Measurements from ENCODE around the gene SACS. TPM values are rescaled to one million over a fixed set of nuclear protein-coding genes. Genes with fewer than 3 reads are reported as not detected.

The SACS gene
- total and polyA plus RNA-seq, 2 of the 4 experiments (the other 2 are of a cell fraction) = 14.7 to 121 TPM

DNA sequence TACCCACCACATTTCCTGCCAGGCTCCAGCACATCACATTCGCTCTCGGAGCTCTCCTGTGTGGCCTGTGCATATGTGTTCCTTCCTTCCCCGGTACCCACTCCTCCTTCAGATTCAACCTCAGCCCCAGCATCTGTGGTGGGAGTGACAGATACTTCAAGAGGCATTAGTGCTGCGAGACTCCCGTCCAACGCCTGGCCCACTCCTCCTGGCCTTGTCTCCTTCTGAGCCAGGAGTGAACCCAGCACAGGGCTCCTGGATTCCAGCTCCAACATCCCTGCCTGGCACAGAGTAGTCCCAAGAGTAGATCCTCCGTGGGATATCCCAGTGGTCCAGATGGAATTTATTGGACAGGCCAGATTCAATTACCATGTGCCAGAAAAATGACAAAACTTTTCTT lies 55.9 kb downstream of the SACS start (continued):
- TF ChIP-seq, protein P1, sequence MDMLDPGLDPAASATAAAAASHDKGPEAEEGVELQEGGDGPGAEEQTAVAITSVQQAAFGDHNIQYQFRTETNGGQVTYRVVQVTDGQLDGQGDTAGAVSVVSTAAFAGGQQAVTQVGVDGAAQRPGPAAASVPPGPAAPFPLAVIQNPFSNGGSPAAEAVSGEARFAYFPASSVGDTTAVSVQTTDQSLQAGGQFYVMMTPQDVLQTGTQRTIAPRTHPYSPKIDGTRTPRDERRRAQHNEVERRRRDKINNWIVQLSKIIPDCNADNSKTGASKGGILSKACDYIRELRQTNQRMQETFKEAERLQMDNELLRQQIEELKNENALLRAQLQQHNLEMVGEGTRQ (IDR thresholded peaks at IDR 0.05; ENCODE audit: low read depth, low read length) = no peak
- no peak for TF ChIP-seq FOS (IDR thresholded peaks at IDR 0.05; ENCODE audit: low read depth, low read length)
- no peak for TF ChIP-seq RCOR1 (IDR thresholded peaks at IDR 0.05; ENCODE audit: insufficient replicate concordance, low read length)

Measured in IMR-90 (cell line).